ENCODE results near the gene LRRC4B.

- no peak for TF ChIP-seq CTCF (IDR thresholded peaks at IDR 0.05)
- TF ChIP-seq POLR2A (IDR thresholded peaks at IDR 0.05): no peak
Measured at GRCh38 chr19:50508843-50509190, 59.4 kb downstream of the LRRC4B start.

Measured in heart left ventricle (tissue), 13 donors.